GM12872 (cell line): ENCODE measurements around the gene INPP5A.

Experiments used
- TF ChIP-seq, protein P1 (sequence below): IDR thresholded peaks from 3 replicates; pipeline ENCODE4 v1.5.1; 2011; ENCODE audit warnings: low read depth, mild to moderate bottlenecking, low read length, moderate library complexity; ENCODE audit not compliant: insufficient read depth

Gene INPP5A

GRCh38 chr10:132518572-132519381 is 18.8 kb upstream of the INPP5A start:
- TF ChIP-seq, protein P1, sequence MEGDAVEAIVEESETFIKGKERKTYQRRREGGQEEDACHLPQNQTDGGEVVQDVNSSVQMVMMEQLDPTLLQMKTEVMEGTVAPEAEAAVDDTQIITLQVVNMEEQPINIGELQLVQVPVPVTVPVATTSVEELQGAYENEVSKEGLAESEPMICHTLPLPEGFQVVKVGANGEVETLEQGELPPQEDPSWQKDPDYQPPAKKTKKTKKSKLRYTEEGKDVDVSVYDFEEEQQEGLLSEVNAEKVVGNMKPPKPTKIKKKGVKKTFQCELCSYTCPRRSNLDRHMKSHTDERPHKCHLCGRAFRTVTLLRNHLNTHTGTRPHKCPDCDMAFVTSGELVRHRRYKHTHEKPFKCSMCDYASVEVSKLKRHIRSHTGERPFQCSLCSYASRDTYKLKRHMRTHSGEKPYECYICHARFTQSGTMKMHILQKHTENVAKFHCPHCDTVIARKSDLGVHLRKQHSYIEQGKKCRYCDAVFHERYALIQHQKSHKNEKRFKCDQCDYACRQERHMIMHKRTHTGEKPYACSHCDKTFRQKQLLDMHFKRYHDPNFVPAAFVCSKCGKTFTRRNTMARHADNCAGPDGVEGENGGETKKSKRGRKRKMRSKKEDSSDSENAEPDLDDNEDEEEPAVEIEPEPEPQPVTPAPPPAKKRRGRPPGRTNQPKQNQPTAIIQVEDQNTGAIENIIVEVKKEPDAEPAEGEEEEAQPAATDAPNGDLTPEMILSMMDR = no peak

DNA sequence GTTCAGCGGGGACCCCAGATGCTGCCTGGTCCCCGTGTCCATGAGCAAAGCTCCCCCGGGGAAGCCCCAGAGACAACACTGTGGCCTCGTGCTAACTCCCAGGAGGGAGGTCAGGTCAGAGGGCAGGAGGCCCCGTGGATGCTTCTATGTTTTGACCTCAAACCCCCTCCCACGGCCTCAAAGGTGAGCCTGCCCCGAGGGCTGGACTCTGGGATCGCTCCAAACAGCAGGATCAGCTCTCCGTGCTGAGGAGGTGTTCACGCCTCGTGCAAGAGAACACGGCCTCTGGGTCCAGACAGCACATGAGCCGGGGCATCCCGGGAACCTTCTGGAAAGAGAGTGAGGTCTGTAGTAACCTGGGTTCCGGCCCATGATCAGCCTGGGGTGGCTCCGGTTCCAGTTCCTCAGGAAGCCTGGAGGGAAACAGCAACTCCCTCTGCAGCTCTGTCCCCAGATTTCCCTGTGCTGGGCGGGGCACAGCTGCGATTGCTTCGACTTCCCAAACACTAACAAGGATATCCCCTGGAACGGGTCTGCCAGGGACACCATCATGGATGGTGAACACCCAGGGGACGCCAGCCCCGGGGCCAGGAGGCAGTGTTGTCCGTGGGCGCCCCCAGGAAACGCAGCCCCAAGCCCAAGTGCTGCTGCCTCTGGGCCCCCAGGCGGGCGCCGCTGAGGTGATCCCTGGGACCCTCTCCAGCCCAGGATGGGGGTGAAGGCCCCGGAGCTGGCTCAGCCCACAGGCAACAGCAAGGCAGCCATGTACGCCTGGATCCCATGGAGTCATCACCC is 18.0 kb upstream of the INPP5A start:
- TF ChIP-seq, protein P1 = no peak

DNA sequence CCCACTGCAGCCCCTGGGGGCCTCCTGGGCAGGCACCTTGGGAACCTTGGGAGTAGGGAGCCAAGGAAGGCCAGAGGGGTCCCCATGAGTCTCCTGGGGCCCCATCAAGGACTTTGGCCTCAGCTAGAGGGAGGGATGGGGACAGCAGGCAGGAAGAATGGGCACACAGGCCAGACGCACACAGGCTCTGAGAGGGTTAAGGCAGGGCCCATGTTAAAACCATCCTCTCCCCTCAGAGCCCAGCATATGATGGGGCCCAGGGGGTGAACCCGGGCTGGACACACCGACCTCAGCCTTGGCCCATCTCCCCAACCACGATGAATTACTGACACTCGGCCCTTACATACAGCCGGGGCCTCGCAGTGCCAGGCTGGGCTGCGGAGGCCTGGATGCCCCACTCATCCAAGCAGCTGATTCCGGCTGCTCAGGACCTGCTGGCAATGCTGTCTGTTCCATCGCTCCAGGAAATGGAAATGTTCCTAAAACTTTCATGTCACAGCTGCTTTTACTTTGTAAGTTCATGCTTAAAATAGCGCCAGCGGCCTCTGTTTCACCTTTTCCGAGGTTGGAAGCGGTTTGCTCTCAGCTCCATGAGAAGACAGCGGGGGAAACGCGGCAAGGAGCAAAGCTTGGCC is 17.3 kb upstream of the INPP5A start:
- TF ChIP-seq, protein P1 = no peak

DNA sequence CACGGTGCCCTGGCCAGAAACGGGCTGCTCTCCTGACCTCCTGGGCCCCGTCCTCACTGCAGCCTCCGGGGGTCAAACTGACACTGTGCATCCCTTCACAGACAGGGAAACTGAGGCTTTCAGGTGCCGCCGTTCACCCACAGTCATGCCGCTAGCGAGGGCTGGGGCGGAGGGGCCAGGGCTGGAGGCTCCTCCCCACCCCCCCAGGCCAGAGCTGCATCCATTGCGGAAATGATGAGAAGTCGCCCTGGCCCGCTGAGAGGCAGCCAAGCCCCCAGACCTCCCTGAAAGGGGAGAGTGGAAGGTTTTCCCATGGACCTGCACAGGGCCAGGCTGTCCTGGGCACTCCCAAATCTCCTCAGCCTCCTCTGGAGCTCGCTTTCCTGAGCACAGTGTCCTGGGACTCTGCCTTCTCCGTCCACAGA is 16.5 kb upstream of the INPP5A start:
- TF ChIP-seq, protein P1 = no peak

DNA sequence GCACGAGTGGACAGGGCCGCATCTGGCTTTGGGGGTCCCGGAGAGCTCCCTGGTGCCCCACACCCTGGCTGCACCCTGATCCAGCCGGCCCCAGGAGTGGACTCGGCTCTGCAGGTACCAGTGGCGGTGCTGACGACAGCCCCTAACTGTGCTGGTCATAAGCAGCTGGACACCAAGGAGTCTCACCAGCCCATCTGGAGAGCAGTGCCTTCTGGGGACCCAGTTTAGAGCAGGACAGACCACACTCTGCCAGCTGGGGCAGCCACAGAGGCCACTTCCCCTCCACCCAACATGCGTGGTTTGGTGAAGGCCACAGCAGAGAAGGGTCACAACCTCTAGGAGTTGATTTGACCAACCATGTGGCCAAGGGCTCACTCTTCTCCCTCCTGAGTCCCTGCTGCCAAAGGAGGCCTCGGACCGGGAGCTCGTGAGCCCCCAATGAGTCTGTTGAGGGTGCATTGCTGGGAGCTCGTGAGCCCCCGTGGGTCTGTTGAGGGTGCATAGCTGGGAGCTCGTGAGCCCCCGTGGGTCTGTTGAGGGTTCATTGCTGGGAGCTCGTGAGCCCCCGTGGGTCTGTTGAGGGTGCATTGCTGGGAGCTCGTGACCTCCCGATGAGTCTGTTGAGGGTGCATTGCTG is 16.0 kb upstream of the INPP5A start:
- TF ChIP-seq, protein P1 = no peak

GRCh38 chr10:132522521-132523411 is 14.8 kb upstream of the INPP5A start:
- TF ChIP-seq, protein P1 = no peak
